ENCODE data around the gene ADAP1. TPM values are rescaled to one million over a fixed set of nuclear protein-coding genes. Genes with fewer than 3 reads are reported as not detected.

ADAP1 gene
- total RNA-seq, 1 donor from 2014 or later = 11.9 TPM

- POLR2A ChIA-PET = interaction anchor here (1.1 to 1.7 kb wide), 2 partner anchors 8 to 44 kb away, joined by 3 to 4 read pairs; partner anchors contain the start of gene COX19
These were observed 23.3 kb downstream of the ADAP1 start for GRCh38 chr7:930975-931758.

GRCh38 chr7:929311-929711, 25.2 kb downstream of the ADAP1 start:
- Mint-ChIP-seq H3K27ac (no peak overlapping the region), H3K4me3 (no peak overlapping the region), H3K9me3 (no peaks in the 10 kb centered on the region), H3K27me3 (no peaks in the 10 kb centered on the region), H3K4me1 (peaks cover 34% of the 10 kb centered on the region), H3K36me3 (ENCODE audit: low read depth) (no peaks in the 10 kb centered on the region)
- ATAC-seq (ENCODE audit: low read depth) (no peak), DNase-seq (no peak)
- TF ChIP-seq, protein P1, sequence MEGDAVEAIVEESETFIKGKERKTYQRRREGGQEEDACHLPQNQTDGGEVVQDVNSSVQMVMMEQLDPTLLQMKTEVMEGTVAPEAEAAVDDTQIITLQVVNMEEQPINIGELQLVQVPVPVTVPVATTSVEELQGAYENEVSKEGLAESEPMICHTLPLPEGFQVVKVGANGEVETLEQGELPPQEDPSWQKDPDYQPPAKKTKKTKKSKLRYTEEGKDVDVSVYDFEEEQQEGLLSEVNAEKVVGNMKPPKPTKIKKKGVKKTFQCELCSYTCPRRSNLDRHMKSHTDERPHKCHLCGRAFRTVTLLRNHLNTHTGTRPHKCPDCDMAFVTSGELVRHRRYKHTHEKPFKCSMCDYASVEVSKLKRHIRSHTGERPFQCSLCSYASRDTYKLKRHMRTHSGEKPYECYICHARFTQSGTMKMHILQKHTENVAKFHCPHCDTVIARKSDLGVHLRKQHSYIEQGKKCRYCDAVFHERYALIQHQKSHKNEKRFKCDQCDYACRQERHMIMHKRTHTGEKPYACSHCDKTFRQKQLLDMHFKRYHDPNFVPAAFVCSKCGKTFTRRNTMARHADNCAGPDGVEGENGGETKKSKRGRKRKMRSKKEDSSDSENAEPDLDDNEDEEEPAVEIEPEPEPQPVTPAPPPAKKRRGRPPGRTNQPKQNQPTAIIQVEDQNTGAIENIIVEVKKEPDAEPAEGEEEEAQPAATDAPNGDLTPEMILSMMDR (IDR thresholded peaks at IDR 0.05) = no peak
- POLR2A ChIA-PET = interaction anchor here (0.7 to 1.8 kb wide), 4 partner anchors 20 to 46 kb away, joined by 4 to 9 read pairs (median 6); partner anchors contain the start of gene COX19
- intact Hi-C loops (cut with micrococcal nuclease) = no loop called here
- CTCF ChIA-PET = interaction anchor here (0.8 kb wide), 1 partner anchor 65 kb away, joined by 3 read pairs; no protein-coding TSS in a partner anchor

More at GRCh38 chr7:930975-931758, 23.3 kb downstream of the ADAP1 start:
- no peak for DNase-seq
- TF ChIP-seq, protein P1 (IDR thresholded peaks at IDR 0.05) = no peak
- Mint-ChIP-seq H3K36me3 (ENCODE audit: low read depth) (no peaks in the 10 kb centered on the region), H3K27me3 (no peaks in the 10 kb centered on the region), H3K9me3 (no peaks in the 10 kb centered on the region), H3K27ac (no peak overlapping the region), H3K4me3 (no peak overlapping the region), H3K4me1 (peaks cover 28% of the 10 kb centered on the region)
- ATAC-seq (ENCODE audit: low read depth) = no peak
- CTCF ChIA-PET = no interaction called here
- intact Hi-C loops (cut with micrococcal nuclease) = no loop called here

DNA sequence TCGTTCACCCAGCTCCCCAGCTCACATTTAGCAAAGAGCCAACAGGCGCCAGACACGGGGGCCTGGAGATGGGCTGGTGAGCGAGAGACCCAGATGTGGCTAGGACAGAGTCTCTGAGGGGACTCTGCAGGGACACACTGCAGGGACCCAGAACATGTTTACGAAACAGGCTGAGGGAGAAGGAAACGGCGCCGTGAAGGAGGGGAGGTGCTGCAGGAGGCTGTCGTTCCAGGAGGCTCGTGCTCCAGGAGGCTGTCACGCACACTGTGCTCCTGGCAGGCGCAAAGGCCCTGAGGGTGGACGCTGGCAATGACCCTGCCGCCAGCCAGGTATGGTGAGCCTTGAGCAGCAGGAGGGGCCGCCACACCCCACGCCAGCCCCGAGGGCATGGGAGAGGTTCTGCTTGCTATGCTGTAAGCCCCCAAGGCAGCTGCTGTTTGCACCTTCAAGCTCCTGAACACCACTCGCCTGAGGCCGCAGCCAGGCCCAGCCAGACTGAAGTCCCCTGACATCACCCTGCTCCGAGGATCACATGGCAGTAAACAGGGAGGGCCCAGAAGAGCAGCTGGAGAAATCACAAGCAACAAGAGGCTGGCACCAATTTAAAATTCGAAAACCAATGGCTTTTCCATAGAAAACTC, 27.3 kb downstream of the ADAP1 start:
- TF ChIP-seq, protein P1 (IDR thresholded peaks at IDR 0.05) = no peak
- ATAC-seq (ENCODE audit: low read depth) (no peak), DNase-seq (no peak)
- intact Hi-C loops (cut with micrococcal nuclease) = no loop called here
- peaks cover 49% of the 10 kb centered on the region for H3K4me1 Mint-ChIP-seq
- no peaks in the 10 kb centered on the region for H3K27me3 Mint-ChIP-seq
- no peaks in the 10 kb centered on the region for H3K9me3 Mint-ChIP-seq
- no peak overlapping the region for H3K27ac Mint-ChIP-seq
- CTCF ChIA-PET = no interaction called here
- no peaks in the 10 kb centered on the region for H3K36me3 Mint-ChIP-seq (ENCODE audit: low read depth)
- POLR2A ChIA-PET = interaction anchor here (1.8 kb wide), 1 partner anchor 48 kb away, joined by 9 read pairs; the partner anchor contains the start of gene COX19
- H3K4me3 Mint-ChIP-seq = no peak overlapping the region

- ATAC-seq (ENCODE audit: low read depth) = no peak
- no peak overlapping the region for H3K4me3 Mint-ChIP-seq
- ChIA-PET POLR2A (interaction anchor here (0.6 to 1.4 kb wide), 2 partner anchors 15 to 26 kb away, joined by 3 to 5 read pairs; no protein-coding TSS in a partner anchor), CTCF (no interaction called here)
- peaks cover 51% of the 10 kb centered on the region for H3K4me1 Mint-ChIP-seq
- H3K9me3 Mint-ChIP-seq = no peaks in the 10 kb centered on the region
- no peak overlapping the region for H3K27ac Mint-ChIP-seq
- no peaks in the 10 kb centered on the region for H3K27me3 Mint-ChIP-seq
- intact Hi-C loops (cut with micrococcal nuclease) = no loop called here
- DNase-seq = no peak
- H3K36me3 Mint-ChIP-seq (ENCODE audit: low read depth) = no peaks in the 10 kb centered on the region
- TF ChIP-seq, protein P1 (IDR thresholded peaks at IDR 0.05) = no peak
These were observed 28.1 kb downstream of the ADAP1 start for GRCh38 chr7:926061-927030.
